ENCODE data around the gene ATP9A.
"Not testable (repeated sequence)": the region's sequence is repeated elsewhere in the genome, so short reads cannot be mapped to it uniquely, and the experiment has no call there.

DNA sequence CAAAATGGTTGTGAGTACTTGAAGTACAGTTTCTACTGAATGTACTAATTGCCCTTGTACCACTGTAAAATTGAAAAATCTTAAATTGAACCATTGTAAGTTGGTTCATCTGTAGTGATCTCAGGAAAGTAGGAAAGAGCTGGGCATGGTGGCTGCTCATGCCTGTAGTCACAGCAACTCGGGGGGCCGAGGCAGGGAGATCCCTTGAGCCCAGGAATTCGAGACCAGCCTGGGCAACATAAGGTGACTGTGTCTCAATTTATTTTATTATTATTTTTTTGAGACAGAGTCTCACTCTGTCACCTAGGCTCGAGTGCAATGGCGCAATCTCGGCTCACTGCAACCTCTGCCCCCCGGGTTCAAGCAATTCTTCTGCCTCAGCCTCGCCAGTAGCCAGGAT, 48.7 kb upstream of the ATP9A start:
- TF ChIP-seq SPI1 (IDR thresholded peaks at IDR 0.05; ENCODE audit: low read depth, low read length); POLR2AphosphoS5 (IDR thresholded peaks at IDR 0.05; ENCODE audit: low read depth, low read length); POLR2A (IDR thresholded peaks at IDR 0.05; ENCODE audit: low read depth, low read length); TAF1 (IDR thresholded peaks at IDR 0.05; ENCODE audit: low read depth, low read length); PAX5 (IDR thresholded peaks at IDR 0.05; ENCODE audit: insufficient read depth, low read length, severe bottlenecking): not testable (repeated sequence)
